ENCODE data around the gene RPP25. TPM values are rescaled to one million over a fixed set of nuclear protein-coding genes. Genes with fewer than 3 reads are reported as not detected.

Gene RPP25
- total and polyA plus RNA-seq, 2 of the 13 experiments (the other 11 are each of a cell fraction or from before 2014, with no cell fraction given): 0.05 to 0.11 TPM

- peak; percentile 92; the same call in 1 of the 2 replicates for TF ChIP-seq PRDM4 (CRISPR knock-in tag; IDR thresholded peaks at IDR 0.05; ENCODE audit: borderline replicate concordance)
- no peak for TF ChIP-seq ZNF598 (CRISPR knock-in tag; IDR thresholded peaks at IDR 0.05; ENCODE audit: borderline replicate concordance)
- TF ChIP-seq ZNF503 (CRISPR knock-in tag; IDR thresholded peaks at IDR 0.05): peak; percentile 57; the same call in 1 of the 2 replicates
- no peak for TF ChIP-seq TAF15 (IDR thresholded peaks at IDR 0.05; ENCODE audit: low read depth, low read length, poor library complexity, severe bottlenecking)
- TF ChIP-seq ZBTB38 (CRISPR knock-in tag; IDR thresholded peaks at IDR 0.05): peak; percentile 38; the same call in 1 of the 2 replicates
- TF ChIP-seq ZNF891 (CRISPR knock-in tag; IDR thresholded peaks at IDR 0.05): peak; percentile 83; the same call in 1 of the 2 replicates
- no peak for TF ChIP-seq CREB1 (IDR thresholded peaks at IDR 0.05)
- TF ChIP-seq CREB1 (CRISPR knock-in tag; IDR thresholded peaks at IDR 0.05): no peak
- TF ChIP-seq ZNF883 (CRISPR knock-in tag; IDR thresholded peaks at IDR 0.05; ENCODE audit: not compliant biosample characterization): peak; percentile 76
- no peak for TF ChIP-seq LCORL (IDR thresholded peaks at IDR 0.05)
- TF ChIP-seq LCORL (CRISPR knock-in tag; IDR thresholded peaks at IDR 0.05): no peak
- no peak for TF ChIP-seq RELA (CRISPR knock-in tag; IDR thresholded peaks at IDR 0.05)
- no peak for TF ChIP-seq IRF1 (CRISPR knock-in tag; IDR thresholded peaks at IDR 0.05; ENCODE audit: low read depth)
- TF ChIP-seq ZNF282 (IDR thresholded peaks at IDR 0.05; ENCODE audit: partially characterized antibody): no peak
- no peak for TF ChIP-seq TBX3 (IDR thresholded peaks at IDR 0.05; ENCODE audit: borderline replicate concordance)
- no peak for TF ChIP-seq U2AF1 (optimal IDR thresholded peaks at IDR 0.05; ENCODE audit: low read depth, low read length)
- TF ChIP-seq AHDC1 (CRISPR knock-in tag; IDR thresholded peaks at IDR 0.05; ENCODE audit: borderline replicate concordance): no peak
These were observed 38.7 kb upstream of the RPP25 start, which contains the start of gene SCAMP5 (continued) for GRCh38 chr15:74995182-74995778.

All from HepG2 (cell line).